HEK293 (cell line): ENCODE measurements around the gene APOL2.
"Not testable (repeated sequence)": the region's sequence is repeated elsewhere in the genome, so short reads cannot be mapped to it uniquely, and the experiment has no call there.

Experiments
- CTCF ChIA-PET: fragments of 350-600 bp; formaldehyde crosslinking; extraction: SDS; loops from one replicate; lab custom pipeline; 2021; ENCODE audit warnings: antibody characterized with exemption; lab: Yijun Ruan, JAX
- POLR2A ChIA-PET: fragments of 300-600 bp; formaldehyde crosslinking; extraction: SDS; loops from one replicate; lab custom pipeline; 2020; ENCODE audit warnings: antibody characterized with exemption, inconsistent platforms; lab: Yijun Ruan, JAX
- H3K27ac ChIP-seq: fragments of 200-500 bp; sonication (Bioruptor generic); 2 replicates; pipeline ENCODE4 v1.5.1; 2014; ENCODE audit warnings: low read depth, low read length, control low read depth, inconsistent platforms; ENCODE audit errors: extremely low read depth
- H3K36me3 ChIP-seq, 2 experiments: fragments of 200-500 bp in 1 of 2; sonication (Bioruptor generic) in 1 of 2; 1 replicate in 1 of 2; 2 replicates in 1 of 2; pipeline ENCODE4 v1.5.1; 2014 to 2017; ENCODE audit warnings: inconsistent platforms in 2 of 2, low read length in 2 of 2; ENCODE audit not compliant: control insufficient read depth in 2 of 2, insufficient read depth in 1 of 2
- H3K4me1 ChIP-seq: fragments of 200-500 bp; sonication (Bioruptor generic); 2 replicates; pipeline ENCODE4 v1.5.1; 2014; ENCODE audit warnings: mild to moderate bottlenecking, low read length, inconsistent platforms; ENCODE audit not compliant: control insufficient read depth, insufficient read depth
- H3K4me3 ChIP-seq: 2 replicates; pipeline ENCODE4 v1.5.1; 2011; ENCODE audit warnings: low read depth, mild to moderate bottlenecking, control low read depth, low read length, moderate library complexity
- H3K9me3 ChIP-seq: fragments of 200-500 bp; sonication (Bioruptor generic); 2 replicates; pipeline ENCODE4 v1.5.1; 2014; ENCODE audit warnings: low read depth, low read length, inconsistent platforms; ENCODE audit not compliant: control insufficient read depth, insufficient read depth
- CTCF ChIP-seq: fragments of 450-650 bp; formaldehyde crosslinking; IDR thresholded peaks from 2 replicates; pipeline ENCODE4 v1.5.1; 2016; ENCODE audit warnings: missing biosample characterization, missing genetic modification characterization
- GLI2 ChIP-seq: fragments of 450-650 bp; formaldehyde crosslinking; IDR thresholded peaks from 2 replicates; pipeline ENCODE4; 2017; ENCODE audit warnings: missing biosample characterization, missing genetic modification characterization, low read depth, borderline replicate concordance
- SP2 ChIP-seq: fragments of 450-650 bp; formaldehyde crosslinking; IDR thresholded peaks from 2 replicates; pipeline ENCODE4 v1.5.1; 2016; ENCODE audit warnings: missing biosample characterization, missing genetic modification characterization
- ZBTB17 ChIP-seq: fragments of 450-650 bp; formaldehyde crosslinking; IDR thresholded peaks from 2 replicates; pipeline ENCODE4 v1.5.1; 2016; ENCODE audit warnings: missing biosample characterization, missing genetic modification characterization
- ZBTB20 ChIP-seq: fragments of 450-650 bp; formaldehyde crosslinking; IDR thresholded peaks from 2 replicates; pipeline ENCODE4 v1.5.1; 2016; ENCODE audit warnings: missing biosample characterization, missing genetic modification characterization
- ZBTB48 ChIP-seq: fragments of 450-650 bp; formaldehyde crosslinking; IDR thresholded peaks from 2 replicates; pipeline ENCODE4 v1.5.1; 2016; ENCODE audit warnings: missing biosample characterization, missing genetic modification characterization
- ZBTB8A ChIP-seq: fragments of 450-650 bp; formaldehyde crosslinking; IDR thresholded peaks from 2 replicates; pipeline ENCODE4 v1.5.1; 2016; ENCODE audit warnings: missing biosample characterization, missing genetic modification characterization
- ZNF132 ChIP-seq: fragments of 450-650 bp; formaldehyde crosslinking; IDR thresholded peaks from 2 replicates; pipeline ENCODE4 v1.5.1; 2017; ENCODE audit warnings: missing biosample characterization, missing genetic modification characterization, borderline replicate concordance
- ZNF133 ChIP-seq: fragments of 450-650 bp; formaldehyde crosslinking; IDR thresholded peaks from 2 replicates; pipeline ENCODE4 v1.5.1; 2016; ENCODE audit warnings: missing biosample characterization, missing genetic modification characterization
- ZNF140 ChIP-seq: fragments of 450-650 bp; formaldehyde crosslinking; IDR thresholded peaks from 2 replicates; pipeline ENCODE4 v1.5.1; 2016; ENCODE audit warnings: missing biosample characterization, missing genetic modification characterization
- ZNF157 ChIP-seq: fragments of 450-650 bp; formaldehyde crosslinking; IDR thresholded peaks from 2 replicates; pipeline ENCODE4 v1.5.1; 2016; ENCODE audit warnings: missing biosample characterization, missing genetic modification characterization
- ZNF324 ChIP-seq: fragments of 450-650 bp; formaldehyde crosslinking; IDR thresholded peaks from 2 replicates; pipeline ENCODE4 v1.5.1; 2016; ENCODE audit warnings: missing biosample characterization, missing genetic modification characterization
- ZNF366 ChIP-seq: fragments of 450-650 bp; formaldehyde crosslinking; conservative IDR thresholded peaks from 2 replicates; pipeline ENCODE4 v1.5.1; 2016; ENCODE audit warnings: missing biosample characterization, missing genetic modification characterization
- ZNF610 ChIP-seq: fragments of 450-650 bp; formaldehyde crosslinking; IDR thresholded peaks from 2 replicates; pipeline ENCODE4 v1.5.1; 2016; ENCODE audit warnings: missing biosample characterization, missing genetic modification characterization, borderline replicate concordance
- ZNF645 ChIP-seq: fragments of 450-650 bp; formaldehyde crosslinking; IDR thresholded peaks from 2 replicates; pipeline ENCODE4; 2016; ENCODE audit warnings: missing biosample characterization, missing genetic modification characterization
- ZNF768 ChIP-seq: fragments of 450-650 bp; formaldehyde crosslinking; IDR thresholded peaks from 2 replicates; pipeline ENCODE4 v1.5.1; 2018; ENCODE audit warnings: missing biosample characterization, mild to moderate bottlenecking, missing genetic modification characterization
- ZNF776 ChIP-seq: fragments of 450-650 bp; formaldehyde crosslinking; IDR thresholded peaks from 2 replicates; pipeline ENCODE4 v1.5.0; 2017; ENCODE audit warnings: missing biosample characterization, missing genetic modification characterization, borderline replicate concordance
- ZNF785 ChIP-seq: fragments of 450-650 bp; formaldehyde crosslinking; IDR thresholded peaks from 2 replicates; pipeline ENCODE4 v1.5.1; 2016; ENCODE audit warnings: missing biosample characterization, missing genetic modification characterization
- ZNF791 ChIP-seq: fragments of 450-650 bp; formaldehyde crosslinking; IDR thresholded peaks from 2 replicates; pipeline ENCODE4 v1.5.1; 2016; ENCODE audit warnings: missing biosample characterization, missing genetic modification characterization
- ZSCAN30 ChIP-seq: fragments of 450-650 bp; IDR thresholded peaks from 2 replicates; pipeline ENCODE4 v1.5.1; 2018; ENCODE audit warnings: missing biosample characterization, mild to moderate bottlenecking, missing genetic modification characterization, moderate library complexity

APOL2 gene

GRCh38 chr22:36228944-36229343 is 10.4 kb downstream of the APOL2 start:
- no peak overlapping the region for H3K4me3 ChIP-seq
- H3K36me3 ChIP-seq, result peaks cover 0 to 60% of the 10 kb centered on the region in 2 experiments; a peak in 1 of 3 replicates
- CTCF ChIA-PET, result interaction anchor here (0.8 kb wide), 1 partner anchor 9 kb away, joined by 7 read pairs; no protein-coding TSS in a partner anchor
- H3K4me1 ChIP-seq, result no peaks in the 10 kb centered on the region
- H3K27ac ChIP-seq, result no peak overlapping the region
- TF ChIP-seq SP2, result no peak
- TF ChIP-seq ZNF645 (tag by site-specific recombination), result no peak
- no peak for TF ChIP-seq ZNF768 (tag by site-specific recombination)
- no peak for TF ChIP-seq CTCF (tag by site-specific recombination)
- TF ChIP-seq ZNF140 (tag by site-specific recombination), result no peak
- no peak for TF ChIP-seq ZBTB20
- no peak for TF ChIP-seq ZNF791 (tag by site-specific recombination)
- TF ChIP-seq ZBTB8A (tag by site-specific recombination), result no peak
- TF ChIP-seq ZNF366 (tag by site-specific recombination), result no peak
- TF ChIP-seq ZNF324 (tag by site-specific recombination), result no peak
- TF ChIP-seq ZBTB17 (tag by site-specific recombination), result no peak
- no peak for TF ChIP-seq ZNF133 (tag by site-specific recombination)
- no peak for TF ChIP-seq ZNF785 (tag by site-specific recombination)
- no peak for TF ChIP-seq ZNF610 (tag by site-specific recombination)
- no peaks in the 10 kb centered on the region for H3K9me3 ChIP-seq
- POLR2A ChIA-PET, result no interaction called here

- H3K9me3 ChIP-seq, H3K4me3 ChIP-seq, H3K27ac ChIP-seq, CTCF ChIA-PET, POLR2A ChIA-PET, H3K4me1 ChIP-seq: not testable (repeated sequence)
- H3K36me3 ChIP-seq, result peaks cover 0 to 55% of the 10 kb centered on the region in 2 experiments; a peak in 1 of 3 replicates
Measured at GRCh38 chr22:36228369-36228768, 11.0 kb downstream of the APOL2 start.

GRCh38 chr22:36227806-36228205 is 11.5 kb downstream of the APOL2 start:
- no peaks in the 10 kb centered on the region for H3K9me3 ChIP-seq
- ChIA-PET CTCF (interaction anchor here (1.2 kb wide), 1 partner anchor 11 kb away, joined by 5 read pairs; the partner anchor contains the start of gene APOL2), POLR2A (interaction anchor here (0.7 kb wide), 1 partner anchor 54 kb away, joined by 6 read pairs; no protein-coding TSS in a partner anchor)
- H3K27ac ChIP-seq, result no peak overlapping the region
- no peak for TF ChIP-seq ZNF157 (tag by site-specific recombination)
- no peak for TF ChIP-seq ZNF132
- TF ChIP-seq ZNF776 (tag by site-specific recombination), result no peak
- no peak for TF ChIP-seq ZBTB48
- no peak for TF ChIP-seq ZSCAN30 (tag by site-specific recombination)
- TF ChIP-seq GLI2 (tag by site-specific recombination), result no peak
- peaks cover 0 to 49% of the 10 kb centered on the region in 2 experiments; a peak in 1 of 3 replicates for H3K36me3 ChIP-seq
- H3K4me3 ChIP-seq, result no peak overlapping the region
- H3K4me1 ChIP-seq, result no peaks in the 10 kb centered on the region
